Ishikawa (cell line): ENCODE data around the gene CA10.

Source experiments
- CEBPB ChIP-seq: IDR thresholded peaks from 2 replicates; pipeline ENCODE4 v1.6.1; 2012
- CREB1 ChIP-seq: IDR thresholded peaks from 2 replicates; pipeline ENCODE4 v1.6.1; 2012; ENCODE audit warnings: low read depth
- EGR1 ChIP-seq: IDR thresholded peaks from 2 replicates; pipeline ENCODE4 v1.6.1; 2012
- EP300 ChIP-seq: IDR thresholded peaks from 2 replicates; pipeline ENCODE4 v1.6.1; 2012; ENCODE audit warnings: borderline replicate concordance
- FOXM1 ChIP-seq: IDR thresholded peaks from 2 replicates; pipeline ENCODE4 v1.6.1; 2012; ENCODE audit warnings: low read depth, borderline replicate concordance
- MAX ChIP-seq: IDR thresholded peaks from 2 replicates; pipeline ENCODE4 v1.6.1; 2012
- RAD21 ChIP-seq: IDR thresholded peaks from 2 replicates; pipeline ENCODE4 v1.6.1; 2012; ENCODE audit warnings: low read depth
- REST ChIP-seq: IDR thresholded peaks from 2 replicates; pipeline ENCODE4 v1.6.1; 2012; ENCODE audit warnings: low read depth, mild to moderate bottlenecking
- TAF1 ChIP-seq: IDR thresholded peaks from 2 replicates; pipeline ENCODE4 v1.6.1; 2012; ENCODE audit warnings: low read depth, mild to moderate bottlenecking
- TCF12 ChIP-seq: IDR thresholded peaks from 2 replicates; pipeline ENCODE4 v1.6.1; 2012; ENCODE audit warnings: low read depth
- TEAD4 ChIP-seq: IDR thresholded peaks from 2 replicates; pipeline ENCODE4 v1.6.1; 2012
- USF1 ChIP-seq: IDR thresholded peaks from 2 replicates; pipeline ENCODE4 v1.6.1; 2012
- YY1 ChIP-seq: IDR thresholded peaks from 2 replicates; pipeline ENCODE4 v1.6.1; 2012; ENCODE audit warnings: low read depth
- ZBTB7A ChIP-seq: IDR thresholded peaks from 2 replicates; pipeline ENCODE4 v1.6.1; 2012; ENCODE audit warnings: low read depth

- TF ChIP-seq EP300 (no peak), FOXM1 (no peak), USF1 (no peak), REST (no peak), CEBPB (no peak), MAX (no peak), ZBTB7A (no peak), EGR1 (no peak), RAD21 (no peak), TAF1 (no peak), YY1 (no peak), TCF12 (no peak), TEAD4 (no peak), CREB1 (no peak)
These were observed 244.9 kb downstream of the CA10 start for GRCh38 chr17:51913491-51914205.
